BLaER1 treated with 17β-estradiol and CSF1 and Interleukin-3, amounts not matched to agents 10 nM and 100 nM (cell line): Measurements from ENCODE around the gene C14orf132.
A peak's percentile ranks its signal among the peaks of the same experiment; 100 is the strongest.

Experiments
- H3K27ac ChIP-seq, 11 experiments: shearing (Covaris generic); formaldehyde crosslinking; 2 replicates each; pipeline ENCODE4 v1.8.1; 2022
- H3K27me3 ChIP-seq, 11 experiments: shearing (Covaris generic); formaldehyde crosslinking; 2 replicates each; pipeline ENCODE4 v1.8.1; 2022
- H3K36me3 ChIP-seq, 11 experiments: shearing (Covaris generic); formaldehyde crosslinking; 2 replicates each; pipeline ENCODE4 v1.8.1; 2022
- H3K4me1 ChIP-seq, 10 experiments: shearing (Covaris generic); formaldehyde crosslinking; 2 replicates each; pipeline ENCODE4 v1.8.1; 2022
- H3K4me2 ChIP-seq, 11 experiments: shearing (Covaris generic); formaldehyde crosslinking; 2 replicates each; pipeline ENCODE4 v1.8.1; 2022
- H3K4me3 ChIP-seq, 10 experiments: shearing (Covaris generic); formaldehyde crosslinking; 2 replicates each; pipeline ENCODE4 v1.8.1; 2022
- H3K9ac ChIP-seq, 11 experiments: shearing (Covaris generic); formaldehyde crosslinking; 2 replicates each; pipeline ENCODE4 v1.8.1; 2022
- H3K9me3 ChIP-seq, 11 experiments: shearing (Covaris generic); formaldehyde crosslinking; replicated peaks in 1 of 11; 2 replicates each; pipeline ENCODE4 v1.8.1; 2022
- H4K20me1 ChIP-seq, 11 experiments: shearing (Covaris generic); formaldehyde crosslinking; 2 replicates each; pipeline ENCODE4 v1.8.1; 2022
- Cebpa-rat ChIP-seq, 11 experiments: shearing (Covaris generic); IDR thresholded peaks; 2 replicates each; pipeline ENCODE4 v1.8.1; 2022

The C14orf132 gene

GRCh38 chr14:96135285-96135684 is 96.1 kb downstream of the C14orf132 start:
- Histone ChIP-seq H3K9ac (no peak overlapping the region), H3K27ac (no peak overlapping the region)

DNA sequence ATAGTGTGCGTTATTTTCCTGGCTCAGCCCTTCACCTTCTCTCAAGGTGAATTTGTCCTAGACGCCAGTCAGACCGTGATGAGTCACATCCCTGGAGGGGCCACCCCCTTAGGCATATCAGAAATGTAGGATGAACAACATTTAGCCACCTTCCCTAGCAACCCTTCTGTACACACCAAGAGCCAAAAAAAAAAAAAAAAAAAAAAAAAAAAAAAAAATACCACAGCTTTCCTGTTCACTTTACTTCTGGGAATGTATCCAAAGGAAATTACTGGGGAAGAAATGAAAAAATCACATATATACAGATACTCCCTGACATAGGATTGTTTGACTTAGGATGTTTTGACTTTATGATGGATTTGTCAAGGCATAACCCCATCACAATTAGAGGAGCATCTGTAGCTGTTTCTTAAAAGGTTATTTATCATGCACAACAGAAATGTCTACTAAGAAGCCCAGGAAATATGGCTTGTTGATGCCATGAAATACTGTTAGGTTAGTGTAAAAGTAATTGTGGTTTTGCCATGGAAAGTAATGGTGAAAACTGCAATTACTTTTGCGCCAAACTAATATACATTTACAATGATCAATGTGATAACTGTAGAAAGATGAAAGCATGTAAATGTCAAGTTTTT is 97.3 kb downstream of the C14orf132 start:
- Histone ChIP-seq H3K27me3 (no peaks in the 10 kb centered on the region), H3K27ac (no peak overlapping the region), H3K4me1 (no peaks in the 10 kb centered on the region; a peak in 1 of 20 replicates), H3K9me3 (peaks cover 11 to 29% (median 20%) of the 10 kb centered on the region in 11 experiments; a peak in 20 of 22 replicates), H3K9ac (no peak overlapping the region), H3K36me3 (no peaks in the 10 kb centered on the region), H3K4me2 (no peak overlapping the region), H3K4me3 (no peak overlapping the region), H4K20me1 (no peaks in the 10 kb centered on the region)
- TF ChIP-seq Cebpa-rat (IDR thresholded peaks at IDR 0.05) = no peak

More at GRCh38 chr14:96135285-96135684, 96.1 kb downstream of the C14orf132 start:
- TF ChIP-seq Cebpa-rat (IDR thresholded peaks at IDR 0.05) = no peak
- H3K9me3 ChIP-seq = peaks cover 11 to 29% (median 20%) of the 10 kb centered on the region in 11 experiments; a peak in 20 of 22 replicates
- H4K20me1 ChIP-seq = no peaks in the 10 kb centered on the region
- no peaks in the 10 kb centered on the region; a peak in 3 of 20 replicates for H3K4me1 ChIP-seq
- H3K4me2 ChIP-seq = 0 out of 22 replicates have a peak overlapping the region, but pooled peaks of 1 of the 11 experiments have one; percentile 0
- H3K4me3 ChIP-seq = no peak overlapping the region
- H3K27me3 ChIP-seq = no peaks in the 10 kb centered on the region
- no peaks in the 10 kb centered on the region for H3K36me3 ChIP-seq

DNA sequence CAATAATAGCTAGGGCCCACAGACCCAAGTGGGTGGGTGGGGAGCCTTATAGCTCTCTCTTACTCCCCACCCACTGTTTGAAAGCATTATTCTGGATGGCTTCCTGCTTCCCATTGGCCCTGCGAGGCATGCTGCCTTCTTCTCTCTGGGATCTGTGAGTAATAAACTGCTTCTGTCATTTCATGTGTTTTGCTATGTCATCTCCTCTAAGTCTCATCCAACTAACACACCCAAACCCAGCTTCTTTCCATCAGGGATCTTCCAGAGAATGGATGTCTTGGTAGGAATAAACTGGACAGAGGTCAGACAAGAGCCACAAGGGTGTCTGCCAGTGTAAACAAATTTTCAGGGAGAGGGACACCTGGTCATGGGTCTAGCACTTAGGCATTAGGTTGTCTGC is 99.1 kb downstream of the C14orf132 start:
- no peak overlapping the region for H3K27ac ChIP-seq
- no peak for TF ChIP-seq Cebpa-rat (IDR thresholded peaks at IDR 0.05)
- no peak overlapping the region for H3K4me2 ChIP-seq
- peaks cover 12 to 37% (median 24%) of the 10 kb centered on the region in 11 experiments for H3K9me3 ChIP-seq
- H3K4me1 ChIP-seq = no peaks in the 10 kb centered on the region
- no peak overlapping the region for H3K4me3 ChIP-seq
- no peaks in the 10 kb centered on the region for H3K36me3 ChIP-seq
- no peaks in the 10 kb centered on the region for H3K27me3 ChIP-seq
- no peak overlapping the region for H3K9ac ChIP-seq
- H4K20me1 ChIP-seq = no peaks in the 10 kb centered on the region

DNA sequence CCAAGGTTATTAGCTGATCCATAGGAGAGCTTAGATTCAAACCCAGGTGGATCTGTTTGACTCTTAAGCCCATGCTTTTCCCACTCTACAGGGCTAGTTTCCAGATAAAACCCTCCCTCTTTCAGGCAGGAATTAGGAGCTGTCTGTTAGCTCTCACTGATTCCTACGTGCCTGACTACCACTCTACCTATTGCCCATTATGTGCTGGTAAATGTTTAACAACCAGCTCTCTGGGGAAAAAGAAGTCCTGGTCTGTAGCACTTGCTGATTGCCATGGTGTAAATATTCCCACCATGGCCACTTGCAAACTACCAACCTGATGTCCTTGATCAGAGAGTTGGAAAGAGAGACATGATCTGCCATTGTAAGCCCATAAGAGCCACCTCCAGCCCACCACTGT is 100.0 kb downstream of the C14orf132 start:
- no peak overlapping the region for H3K27ac ChIP-seq
- H3K4me2 ChIP-seq = no peak overlapping the region
- H3K9me3 ChIP-seq = peaks cover 20 to 42% (median 33%) of the 10 kb centered on the region in 11 experiments
- H3K36me3 ChIP-seq = no peaks in the 10 kb centered on the region
- TF ChIP-seq Cebpa-rat (IDR thresholded peaks at IDR 0.05) = no peak
- no peaks in the 10 kb centered on the region for H3K4me1 ChIP-seq
- no peak overlapping the region for H3K4me3 ChIP-seq
- no peaks in the 10 kb centered on the region for H4K20me1 ChIP-seq
- H3K9ac ChIP-seq = no peak overlapping the region
- no peaks in the 10 kb centered on the region for H3K27me3 ChIP-seq

DNA sequence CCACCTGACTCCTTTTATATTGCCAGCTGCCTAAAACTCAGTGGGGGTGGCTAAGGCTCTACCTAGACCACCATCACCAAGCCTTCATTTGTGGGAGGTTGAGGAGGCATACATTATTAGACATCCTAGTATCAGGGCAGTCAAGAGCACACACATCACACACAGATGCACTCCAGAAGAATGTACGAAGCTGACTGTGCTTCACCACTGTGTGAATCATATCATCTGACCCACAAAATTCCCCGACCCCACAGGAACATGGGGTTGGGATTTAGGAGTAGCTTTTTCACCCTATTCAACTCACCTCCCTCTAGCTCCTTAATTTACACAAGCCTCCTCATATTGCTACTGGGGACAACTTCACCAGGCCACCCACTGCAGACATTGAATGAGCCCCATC is 100.7 kb downstream of the C14orf132 start:
- Histone ChIP-seq H3K9me3 (peaks cover 23 to 43% (median 35%) of the 10 kb centered on the region in 11 experiments), H3K4me1 (no peaks in the 10 kb centered on the region), H4K20me1 (no peaks in the 10 kb centered on the region), H3K27me3 (no peaks in the 10 kb centered on the region), H3K9ac (no peak overlapping the region), H3K4me3 (no peak overlapping the region), H3K27ac (no peak overlapping the region), H3K4me2 (no peak overlapping the region), H3K36me3 (no peaks in the 10 kb centered on the region)
- no peak for TF ChIP-seq Cebpa-rat (IDR thresholded peaks at IDR 0.05)

DNA sequence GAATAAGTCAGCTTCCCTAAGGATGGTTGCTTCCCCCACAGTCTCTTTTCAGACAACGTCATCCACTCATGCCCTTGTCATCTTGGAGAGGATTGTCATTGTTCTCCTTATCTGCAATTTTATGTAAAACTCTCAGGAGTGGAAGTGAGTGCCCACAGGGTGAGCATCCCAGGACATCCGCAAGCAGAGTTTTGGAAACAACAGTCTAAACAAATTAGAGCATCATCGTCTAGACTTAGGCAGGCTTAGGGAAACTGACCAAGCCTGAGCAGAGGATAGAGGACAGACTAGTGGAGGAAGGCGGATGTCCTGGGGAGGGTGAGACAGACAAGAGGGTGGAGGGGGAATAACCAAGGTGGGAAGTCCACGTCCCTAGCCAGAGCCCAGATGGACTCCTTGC is 101.8 kb downstream of the C14orf132 start:
- Histone ChIP-seq H3K4me2 (no peak overlapping the region), H3K27ac (no peak overlapping the region), H3K4me3 (no peak overlapping the region), H4K20me1 (no peaks in the 10 kb centered on the region), H3K9ac (no peak overlapping the region), H3K27me3 (no peaks in the 10 kb centered on the region), H3K4me1 (no peaks in the 10 kb centered on the region), H3K9me3 (peaks cover 23 to 43% (median 35%) of the 10 kb centered on the region in 11 experiments), H3K36me3 (no peaks in the 10 kb centered on the region)
- TF ChIP-seq Cebpa-rat (IDR thresholded peaks at IDR 0.05) = no peak
